LNCaP clone FGC (cell line): ENCODE results near the gene ZNF888.
A peak's percentile ranks its signal among the peaks of the same experiment; 100 is the strongest.

ENCODE experiments used
- DNase-seq: peaks from one replicate; pipeline ENCODE4 v3.0.0-alpha.2; 2011; ENCODE audit warnings: low read depth
- H3K4me3 ChIP-seq: 2 replicates; pipeline ENCODE4 v1.5.1; 2011; ENCODE audit warnings: mild to moderate bottlenecking, low read depth, low read length, control low read depth
- TF ChIP-seq, protein P1 (sequence below): IDR thresholded peaks from 2 replicates; pipeline ENCODE4 v1.5.1; 2012; ENCODE audit warnings: mild to moderate bottlenecking; ENCODE audit not compliant: control insufficient read depth, insufficient read depth; ENCODE audit errors: extremely low read depth

The ZNF888 gene

DNA sequence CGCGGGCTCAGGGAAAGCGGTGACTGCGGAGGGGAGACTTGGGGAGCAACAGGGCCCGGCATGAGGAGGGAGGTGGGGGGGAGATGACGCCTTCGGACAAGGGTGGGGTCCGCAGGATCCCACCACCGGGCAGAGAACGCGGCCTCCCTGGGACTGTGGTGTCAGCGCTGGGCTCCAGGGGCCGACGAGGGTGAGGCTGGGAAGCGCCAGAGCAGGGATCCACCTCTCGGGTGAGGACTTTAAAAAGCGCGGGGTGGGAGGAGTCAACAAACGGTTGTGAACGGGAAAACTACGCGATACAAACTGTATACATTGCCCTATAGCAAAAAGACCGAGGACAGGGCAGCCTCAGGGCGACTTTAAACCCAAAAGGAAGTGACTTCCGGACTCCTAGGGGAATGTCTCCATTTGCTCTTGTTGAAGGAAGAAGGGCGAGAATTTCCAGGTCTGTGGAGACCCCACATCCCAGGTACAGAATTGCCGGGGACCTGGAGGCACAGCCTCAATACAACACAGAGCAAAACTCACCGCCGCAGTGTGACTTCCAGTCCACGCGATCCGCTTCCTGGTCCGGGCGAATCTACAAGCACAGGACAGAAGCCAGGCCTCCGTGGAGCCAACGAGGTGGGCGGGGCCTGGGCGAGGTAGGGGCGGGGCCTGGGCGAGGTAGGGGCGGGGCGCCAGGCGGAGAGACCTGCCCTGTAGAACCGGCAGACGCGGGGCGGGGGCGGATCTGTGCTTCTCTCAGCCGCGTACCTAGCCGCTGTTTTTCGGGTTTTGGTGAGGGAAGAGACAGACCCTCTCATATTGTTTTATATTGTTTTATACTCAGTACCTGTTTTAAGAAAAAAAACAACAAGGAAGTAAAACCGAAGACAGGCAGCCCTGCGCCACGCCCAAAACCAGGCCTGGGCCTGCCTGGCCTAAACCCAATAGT lies at the start of gene ZNF888:
ZNF888 (minus strand) TSS at position 588 of the 937 bp plus-strand sequence. CDS start 5,555 bp downstream, outside the sequence.
- peak; percentile 71 for DNase-seq
- TF ChIP-seq, protein P1, sequence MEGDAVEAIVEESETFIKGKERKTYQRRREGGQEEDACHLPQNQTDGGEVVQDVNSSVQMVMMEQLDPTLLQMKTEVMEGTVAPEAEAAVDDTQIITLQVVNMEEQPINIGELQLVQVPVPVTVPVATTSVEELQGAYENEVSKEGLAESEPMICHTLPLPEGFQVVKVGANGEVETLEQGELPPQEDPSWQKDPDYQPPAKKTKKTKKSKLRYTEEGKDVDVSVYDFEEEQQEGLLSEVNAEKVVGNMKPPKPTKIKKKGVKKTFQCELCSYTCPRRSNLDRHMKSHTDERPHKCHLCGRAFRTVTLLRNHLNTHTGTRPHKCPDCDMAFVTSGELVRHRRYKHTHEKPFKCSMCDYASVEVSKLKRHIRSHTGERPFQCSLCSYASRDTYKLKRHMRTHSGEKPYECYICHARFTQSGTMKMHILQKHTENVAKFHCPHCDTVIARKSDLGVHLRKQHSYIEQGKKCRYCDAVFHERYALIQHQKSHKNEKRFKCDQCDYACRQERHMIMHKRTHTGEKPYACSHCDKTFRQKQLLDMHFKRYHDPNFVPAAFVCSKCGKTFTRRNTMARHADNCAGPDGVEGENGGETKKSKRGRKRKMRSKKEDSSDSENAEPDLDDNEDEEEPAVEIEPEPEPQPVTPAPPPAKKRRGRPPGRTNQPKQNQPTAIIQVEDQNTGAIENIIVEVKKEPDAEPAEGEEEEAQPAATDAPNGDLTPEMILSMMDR = no peak
- peak within 1 kb of the TSS; percentile 80 for H3K4me3 ChIP-seq

DNA sequence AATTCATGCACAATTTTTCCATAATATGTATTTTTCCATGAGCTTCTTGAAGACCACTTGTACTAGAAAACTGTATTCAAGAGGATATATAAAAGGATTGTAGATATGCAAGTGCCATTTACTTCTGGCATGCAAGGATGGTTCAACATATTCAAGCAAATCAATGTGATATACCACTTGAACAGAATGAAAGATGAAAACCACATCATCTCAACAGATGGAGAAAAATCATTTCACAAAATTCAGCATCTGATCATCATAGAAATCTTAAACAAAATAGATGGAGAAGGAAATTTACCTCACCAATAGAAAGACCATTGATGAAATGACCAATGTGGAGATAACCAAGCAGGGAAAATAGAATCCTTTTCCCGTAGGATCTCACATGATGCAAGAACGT lies 44.5 kb upstream of the ZNF888 start:
- TF ChIP-seq, protein P1 = no peak
- no peak for DNase-seq
- H3K4me3 ChIP-seq = no peak overlapping the region

DNA sequence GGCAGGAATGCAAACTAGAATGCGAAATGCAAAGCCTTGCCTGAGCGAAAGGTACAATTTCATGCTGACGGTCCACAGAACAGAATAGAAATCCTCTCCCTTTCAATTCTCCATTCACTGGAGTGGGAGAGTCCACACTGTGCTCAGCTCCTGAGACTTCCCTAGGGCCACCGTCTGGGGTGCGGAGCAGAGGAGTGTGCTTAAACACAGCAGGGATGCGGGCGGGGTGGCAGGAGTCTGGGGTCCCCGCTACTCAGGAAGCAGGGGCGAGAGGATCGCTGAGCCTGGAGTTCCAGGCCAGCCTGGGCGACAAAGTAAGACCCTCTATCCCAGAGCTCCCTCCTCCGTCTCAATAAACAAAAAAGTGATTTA lies 40.0 kb upstream of the ZNF888 start:
- no peak for DNase-seq
- H3K4me3 ChIP-seq = peak overlapping the region; percentile 73
- TF ChIP-seq, protein P1 = no peak

DNA sequence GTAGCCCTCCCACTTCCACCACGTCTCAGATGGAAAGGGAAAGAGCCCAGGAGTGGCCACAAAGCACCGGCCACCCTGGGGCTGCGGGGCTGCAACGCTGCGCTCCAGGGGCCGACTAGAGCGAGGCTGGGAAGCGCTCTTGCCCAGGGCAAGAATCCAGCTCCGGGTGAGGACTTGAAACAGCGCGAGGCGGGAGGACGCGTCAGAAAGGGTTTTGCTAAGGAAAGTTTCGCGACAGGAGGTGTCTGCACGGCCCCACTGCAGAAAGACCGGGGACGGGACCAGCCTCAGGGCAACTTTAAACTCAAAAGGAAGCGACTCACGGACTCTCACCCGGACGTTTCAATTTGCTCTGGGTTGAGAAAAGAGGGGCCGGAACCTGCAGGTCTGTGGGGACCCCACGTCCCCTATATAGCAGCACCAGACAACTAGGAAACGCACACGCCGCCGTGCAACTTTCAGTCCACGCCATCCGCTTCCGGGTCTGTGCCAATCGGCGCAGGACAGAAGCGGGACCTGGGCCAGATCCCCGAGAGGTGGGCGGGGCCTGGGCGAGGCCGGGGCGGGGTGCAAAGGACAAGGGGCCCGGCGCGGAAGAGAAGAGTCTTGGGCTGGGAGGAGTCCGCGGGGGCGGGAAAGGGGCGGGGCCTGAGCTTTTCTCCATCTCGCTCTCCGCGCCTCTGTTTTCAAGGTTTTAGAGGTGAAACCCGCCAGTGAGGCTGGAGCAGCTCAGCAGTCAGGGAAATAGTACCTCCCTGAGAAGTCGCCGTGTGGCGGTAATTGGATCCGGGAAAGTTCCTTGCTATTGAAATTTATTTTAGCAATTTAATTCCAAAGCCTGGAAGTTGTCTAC lies 39.4 kb upstream of the ZNF888 start, which contains the start of gene ZNF816:
ZNF816 (minus strand) TSS at position 488 of the 853 bp plus-strand sequence. CDS start 6,792 bp downstream, outside the sequence.
- TF ChIP-seq, protein P1 = no peak

DNA sequence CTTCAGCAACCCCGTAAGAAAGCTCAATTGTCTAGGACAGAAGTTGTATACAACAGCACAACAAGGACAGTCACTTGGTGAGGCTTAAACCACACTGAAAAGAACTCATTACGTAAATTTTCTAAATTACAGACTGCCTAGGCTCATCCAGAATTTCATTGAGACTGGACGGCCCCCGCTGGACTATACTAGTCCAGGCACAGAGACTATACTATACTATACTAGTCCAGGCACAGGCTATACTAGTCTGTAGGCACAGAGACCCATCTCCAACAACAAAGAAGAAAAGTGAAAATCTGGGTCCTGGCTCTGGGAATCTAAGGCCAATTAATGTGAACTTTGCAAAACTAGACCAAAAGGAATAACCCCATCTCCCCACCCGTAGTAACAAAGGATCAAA lies 38.8 kb upstream of the ZNF888 start:
- DNase-seq = no peak
- TF ChIP-seq, protein P1 = no peak
- peak overlapping the region; percentile 73 for H3K4me3 ChIP-seq

More for the DNA sequence above, 39.4 kb upstream of the ZNF888 start, which contains the start of gene ZNF816:
- DNase-seq = peak; percentile 82
- peak within 1 kb of the TSS; percentile 73 for H3K4me3 ChIP-seq

DNA sequence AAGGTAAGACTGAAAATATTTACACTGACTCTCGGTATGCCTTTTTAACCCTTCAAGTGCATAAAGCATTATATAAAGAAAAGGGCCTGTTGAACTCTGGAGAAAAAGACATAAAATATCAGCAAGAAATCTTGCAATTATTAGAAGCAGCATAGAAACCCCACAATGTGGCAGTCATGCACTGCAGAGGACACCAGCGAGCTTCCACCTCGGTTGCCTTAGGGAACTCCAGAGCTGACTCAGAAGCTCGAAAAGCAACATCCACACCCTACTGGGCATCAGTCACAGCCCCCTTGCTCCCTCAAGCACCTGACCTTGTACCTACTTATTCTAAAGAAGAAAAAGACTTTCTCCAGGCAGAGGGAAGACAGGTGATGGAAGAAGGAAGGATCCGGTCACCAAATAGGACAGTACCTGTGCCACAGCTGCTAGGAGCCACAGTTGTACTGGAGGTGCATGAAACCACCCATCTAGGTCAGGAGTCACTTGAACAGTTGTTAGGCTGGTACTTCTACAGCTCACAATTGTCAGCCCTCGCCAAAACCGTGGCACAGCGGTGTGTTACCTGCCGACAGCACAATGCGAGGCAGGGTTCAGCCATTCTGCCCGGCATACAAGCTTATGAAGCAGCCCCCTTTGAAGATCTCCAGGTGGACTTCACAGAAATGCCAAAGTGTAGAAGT lies 36.5 kb upstream of the ZNF888 start:
- TF ChIP-seq, protein P1 = no peak
- no peak overlapping the region for H3K4me3 ChIP-seq
- no peak for DNase-seq
